IPS DF 4.7 (cell line): ENCODE results near the gene ARHGEF17.

Source experiments
- DNase-seq: peaks from one replicate; pipeline ENCODE4 v3.0.0-alpha.2; 2013; ENCODE audit warnings: low spot score; ENCODE audit errors: extremely low read depth

The ARHGEF17 gene

DNA sequence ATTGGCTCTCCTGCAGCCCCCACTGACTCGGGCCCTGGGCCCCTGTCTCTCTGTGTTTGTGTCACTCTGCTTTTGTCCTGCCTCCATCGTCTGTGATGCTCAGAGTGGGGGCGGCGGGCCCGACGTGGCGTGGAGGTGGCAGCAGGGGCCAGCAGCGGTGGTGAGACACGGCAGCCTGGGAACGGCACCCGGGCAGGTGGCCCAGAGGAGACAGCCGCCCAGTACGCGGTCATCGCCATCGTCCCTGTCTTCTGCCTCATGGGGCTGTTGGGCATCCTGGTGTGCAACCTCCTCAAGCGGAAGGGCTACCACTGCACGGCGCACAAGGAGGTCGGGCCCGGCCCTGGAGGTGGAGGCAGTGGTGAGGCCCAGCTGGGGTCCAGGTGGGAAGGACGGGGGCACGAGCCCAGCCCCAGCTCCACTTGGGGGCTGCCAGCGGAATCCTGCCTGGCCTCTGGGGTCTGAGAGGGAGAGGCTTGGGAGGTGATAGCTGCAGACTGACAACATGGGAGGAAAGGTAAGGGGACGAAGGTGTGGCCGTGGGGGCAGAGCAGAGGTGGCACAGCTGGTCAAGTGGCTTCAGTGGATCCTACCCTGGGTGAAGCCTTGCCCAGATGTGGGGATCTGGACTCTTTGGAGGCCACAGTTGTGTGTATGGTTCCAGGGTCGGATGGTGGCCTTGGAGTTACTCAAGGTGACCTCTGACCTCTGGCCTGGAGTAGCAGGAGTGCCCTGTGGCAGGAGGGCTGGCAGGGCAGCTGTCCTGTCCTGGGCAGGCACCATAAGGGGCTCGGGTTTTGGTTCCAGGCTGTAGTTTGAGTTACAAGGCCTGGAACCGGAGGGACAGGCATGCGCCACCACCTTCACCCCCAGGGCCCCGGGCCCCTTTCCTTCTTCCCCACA lies 84.3 kb downstream of the ARHGEF17 start:
- no peak for DNase-seq

DNA sequence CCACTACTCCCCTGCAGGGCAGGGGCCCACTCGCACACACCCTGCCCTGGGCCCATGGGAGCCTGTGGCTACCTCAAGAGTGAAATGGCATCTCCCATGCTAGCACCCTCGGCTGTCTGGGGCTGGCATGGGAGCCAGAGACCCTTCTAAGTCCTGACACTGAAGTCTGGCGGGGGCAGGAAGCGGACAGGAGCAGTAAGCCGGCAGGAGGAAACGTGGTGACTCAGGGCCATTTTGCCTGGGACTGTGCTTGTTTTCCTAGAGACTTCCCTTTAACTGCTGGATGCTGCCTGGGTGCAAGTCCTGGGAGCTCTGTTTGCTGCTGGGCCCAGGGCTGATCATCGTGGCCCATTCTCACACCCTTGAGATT lies 84.9 kb downstream of the ARHGEF17 start:
- DNase-seq: no peak

DNA sequence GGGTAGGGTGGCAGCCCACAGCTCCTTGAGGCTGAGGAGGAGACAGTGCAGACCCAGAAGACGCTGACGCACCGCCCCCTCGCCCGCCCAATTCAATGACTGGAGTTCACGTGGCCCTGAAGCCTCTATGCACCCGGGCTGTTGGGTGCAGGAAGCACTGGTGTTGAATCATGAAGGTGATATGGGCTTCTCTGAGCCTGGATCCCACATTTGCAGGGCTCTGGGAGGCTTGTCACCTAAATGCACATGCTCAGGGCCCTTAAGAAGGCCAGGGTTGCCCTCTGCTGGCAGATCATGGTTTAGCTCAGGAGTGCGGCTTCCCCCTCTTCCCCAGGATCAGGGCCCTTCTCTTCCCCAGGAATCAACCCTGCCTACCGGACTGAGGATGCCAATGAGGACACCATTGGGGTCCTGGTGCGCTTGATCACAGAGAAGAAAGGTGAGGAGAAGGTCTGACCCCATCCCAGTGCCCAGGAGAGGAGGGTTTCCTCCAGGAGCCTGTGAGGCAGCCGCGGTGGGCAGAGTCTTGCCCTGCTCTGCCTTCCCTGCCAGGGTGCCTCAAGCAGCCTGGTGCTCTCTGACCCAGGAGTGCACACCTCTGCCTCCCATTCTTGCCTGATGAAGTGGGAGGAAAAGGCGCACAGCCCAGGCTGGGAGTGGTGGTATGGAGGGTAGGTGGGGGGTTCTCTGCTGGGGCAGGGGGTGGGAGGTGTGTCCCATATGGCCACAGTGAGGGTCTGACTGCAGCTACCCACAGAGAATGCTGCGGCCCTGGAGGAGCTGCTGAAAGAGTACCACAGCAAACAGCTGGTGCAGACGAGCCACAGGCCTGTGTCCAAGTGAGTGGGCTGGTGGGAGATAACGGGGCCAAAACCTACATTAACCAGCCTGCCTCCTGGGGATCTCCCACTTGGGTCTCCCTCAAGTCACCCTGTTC lies 85.7 kb downstream of the ARHGEF17 start:
- DNase-seq: peak; percentile 58

DNA sequence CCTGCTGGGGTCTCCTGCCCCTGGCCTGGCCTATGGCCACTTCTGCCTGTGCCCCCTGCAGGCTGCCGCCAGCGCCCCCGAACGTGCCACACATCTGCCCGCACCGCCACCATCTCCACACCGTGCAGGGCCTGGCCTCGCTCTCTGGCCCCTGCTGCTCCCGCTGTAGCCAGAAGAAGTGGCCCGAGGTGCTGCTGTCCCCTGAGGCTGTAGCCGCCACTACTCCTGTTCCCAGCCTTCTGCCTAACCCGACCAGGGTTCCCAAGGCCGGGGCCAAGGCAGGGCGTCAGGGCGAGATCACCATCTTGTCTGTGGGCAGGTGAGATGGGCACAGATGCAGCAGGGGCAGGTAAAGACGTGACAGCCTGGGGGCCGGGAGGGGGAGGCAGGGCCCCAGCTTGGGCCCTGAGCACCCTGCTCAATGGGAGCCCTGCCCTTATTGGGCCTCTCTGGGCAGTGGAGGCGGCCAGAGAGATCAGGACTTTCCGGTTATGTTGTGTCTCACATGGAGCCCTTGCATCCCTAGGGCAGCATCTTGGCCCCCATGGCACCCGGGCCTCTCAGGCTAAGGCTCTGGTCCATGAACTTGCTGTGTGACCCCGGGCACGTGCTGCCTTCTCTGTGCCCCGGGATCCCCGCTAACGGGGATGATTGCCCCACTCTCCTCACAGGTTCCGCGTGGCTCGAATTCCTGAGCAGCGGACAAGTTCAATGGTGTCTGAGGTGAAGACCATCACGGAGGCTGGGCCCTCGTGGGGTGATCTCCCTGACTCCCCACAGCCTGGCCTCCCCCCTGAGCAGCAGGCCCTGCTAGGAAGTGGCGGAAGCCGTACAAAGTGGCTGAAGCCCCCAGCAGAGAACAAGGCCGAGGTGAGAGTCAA lies 86.6 kb downstream of the ARHGEF17 start:
- DNase-seq: no peak

DNA sequence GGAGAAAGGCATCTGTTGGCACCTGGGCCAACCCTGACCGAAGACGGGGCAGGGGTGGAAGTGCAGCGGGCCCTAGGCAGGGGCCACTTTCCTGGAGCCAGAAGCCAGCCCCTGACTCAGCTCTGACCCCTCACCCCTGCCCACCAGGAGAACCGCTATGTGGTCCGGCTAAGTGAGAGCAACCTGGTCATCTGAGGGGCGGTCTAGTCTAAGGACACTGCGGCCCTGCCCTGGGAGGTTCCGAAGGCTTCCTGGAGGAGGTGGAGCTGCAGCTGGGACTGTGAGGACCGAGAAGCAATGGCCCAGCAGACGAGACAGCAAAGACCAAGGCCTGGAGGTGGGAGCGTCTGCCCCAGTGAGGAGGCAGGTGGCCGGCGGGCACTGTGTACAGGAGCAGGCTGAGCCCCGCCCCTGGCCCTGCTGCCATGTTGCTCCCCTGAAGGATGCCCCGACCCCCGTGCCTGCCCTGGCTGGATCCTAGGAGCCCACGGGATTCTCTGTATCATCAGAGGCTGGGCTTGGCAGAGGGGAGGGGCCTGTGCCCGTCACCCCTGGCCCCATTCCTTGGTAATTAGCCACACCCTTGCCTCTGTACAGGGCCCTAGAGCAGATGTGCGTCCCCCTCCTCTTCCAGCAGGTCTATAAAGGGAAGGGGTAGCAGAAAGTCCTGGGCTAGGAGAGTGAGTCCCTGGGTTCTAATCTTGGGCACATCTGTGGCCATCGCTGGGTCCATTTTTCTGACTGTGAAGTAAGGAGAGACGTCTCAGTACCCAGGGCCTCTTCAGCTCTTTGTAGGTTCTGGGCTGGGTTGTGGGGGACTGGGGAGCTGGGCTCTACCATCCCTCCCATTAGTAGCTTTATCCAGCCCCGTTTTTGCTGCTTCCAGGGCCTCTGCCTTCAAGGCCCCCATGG lies 87.5 kb downstream of the ARHGEF17 start:
- DNase-seq: no peak

DNA sequence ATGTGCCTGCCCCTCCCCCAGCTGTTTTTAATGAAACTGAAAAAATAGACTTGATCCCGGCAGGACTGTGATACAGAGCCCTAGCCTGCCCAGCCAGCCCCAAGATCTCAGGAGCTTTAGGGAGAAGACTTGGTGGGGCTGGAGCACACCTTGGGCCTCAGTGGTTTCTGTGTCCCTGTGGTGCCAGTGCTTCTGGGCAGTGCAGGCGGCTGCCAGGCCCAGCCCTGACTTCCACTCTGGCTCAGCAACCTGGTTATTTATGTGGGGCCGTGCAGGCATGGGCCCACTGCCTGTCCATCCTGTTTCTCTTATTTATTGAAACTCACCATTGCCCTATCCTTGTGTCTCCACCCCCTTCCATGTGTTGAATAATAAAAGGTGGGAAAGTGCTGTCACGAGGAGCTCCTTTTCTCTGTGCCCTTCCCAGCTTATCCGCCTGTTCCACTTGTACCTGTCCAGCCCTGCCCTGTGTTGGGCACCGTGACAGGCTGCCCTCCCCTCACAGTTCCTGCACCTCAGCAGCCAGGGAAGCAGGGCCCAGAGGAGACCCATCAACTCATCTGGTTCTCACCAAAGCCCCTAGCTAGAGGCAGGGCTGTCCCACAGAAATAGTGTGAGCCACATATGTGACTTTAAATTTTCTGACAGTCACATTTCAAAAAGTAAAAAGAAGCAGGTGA lies 88.3 kb downstream of the ARHGEF17 start:
- DNase-seq: no peak

DNA sequence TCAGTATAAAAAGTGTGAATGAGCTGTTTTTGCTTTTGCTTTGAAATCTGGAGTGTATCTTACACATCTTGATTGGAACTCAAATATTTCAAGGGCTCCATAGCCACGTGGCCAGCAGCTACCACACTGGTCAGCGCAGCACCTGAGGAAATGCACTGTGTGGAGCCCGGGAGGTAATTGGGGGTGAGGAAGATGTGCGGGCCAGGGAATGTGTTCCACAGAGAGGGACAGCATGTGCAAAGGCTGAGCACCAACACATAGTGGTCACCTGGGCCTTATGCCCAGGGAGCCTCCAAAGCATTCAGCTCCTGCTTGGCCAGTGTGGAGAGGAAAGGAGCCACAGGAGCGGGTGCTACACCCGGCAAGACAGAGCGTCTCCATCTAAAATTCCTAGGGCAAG lies 88.9 kb downstream of the ARHGEF17 start:
- no peak for DNase-seq

DNA sequence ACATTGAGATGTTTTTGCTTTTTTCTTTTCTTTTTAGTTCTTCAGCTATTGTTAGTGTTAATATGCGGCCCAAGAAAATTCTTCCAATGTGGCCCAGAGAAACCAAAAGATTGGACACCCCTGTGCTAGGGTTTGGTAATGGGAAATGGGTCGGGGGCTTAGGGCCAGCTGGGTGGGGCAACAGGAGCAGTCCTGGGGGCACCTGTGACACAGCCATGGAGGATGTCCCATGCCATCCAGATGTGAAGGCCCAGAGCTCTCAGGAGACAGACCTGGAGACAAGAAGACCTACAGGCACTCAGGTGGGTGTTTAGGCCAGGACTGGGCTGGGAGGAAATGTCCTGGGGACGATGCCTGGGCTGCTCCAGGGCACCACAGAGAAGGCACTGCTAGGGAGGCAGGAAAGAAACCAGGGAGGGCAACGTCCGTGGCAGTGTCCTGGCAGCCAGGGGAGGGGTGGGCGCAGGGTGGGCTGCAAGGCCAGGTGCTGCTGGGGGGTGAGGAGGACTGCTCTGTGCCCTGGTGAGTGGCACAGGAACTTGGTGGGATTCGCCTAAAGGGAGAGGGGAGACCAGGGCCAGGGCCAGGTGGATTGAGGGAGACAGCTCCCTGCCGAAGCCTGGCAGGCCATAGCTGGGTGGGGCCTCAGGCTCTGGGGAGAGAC lies 89.5 kb downstream of the ARHGEF17 start:
- no peak for DNase-seq

DNA sequence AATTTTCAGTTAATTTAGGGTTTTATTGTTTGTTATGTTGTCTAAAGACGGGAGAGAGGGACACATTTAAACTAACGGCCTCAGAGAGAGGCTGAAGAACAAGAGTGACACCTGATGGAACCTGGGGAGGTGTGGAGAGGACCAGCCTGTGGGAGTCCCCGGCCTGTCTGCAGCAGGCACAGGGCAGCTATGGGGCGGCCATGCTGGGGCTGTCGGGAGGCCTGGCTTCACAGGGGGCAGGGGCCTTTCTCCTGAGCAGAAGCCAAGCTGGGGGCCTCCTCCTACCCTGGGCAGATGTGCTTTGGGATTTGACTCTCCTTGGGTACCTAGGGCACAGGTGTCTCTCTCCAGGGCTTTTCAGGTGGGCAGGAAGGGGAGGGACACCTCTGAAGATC lies 90.1 kb downstream of the ARHGEF17 start:
- no peak for DNase-seq

DNA sequence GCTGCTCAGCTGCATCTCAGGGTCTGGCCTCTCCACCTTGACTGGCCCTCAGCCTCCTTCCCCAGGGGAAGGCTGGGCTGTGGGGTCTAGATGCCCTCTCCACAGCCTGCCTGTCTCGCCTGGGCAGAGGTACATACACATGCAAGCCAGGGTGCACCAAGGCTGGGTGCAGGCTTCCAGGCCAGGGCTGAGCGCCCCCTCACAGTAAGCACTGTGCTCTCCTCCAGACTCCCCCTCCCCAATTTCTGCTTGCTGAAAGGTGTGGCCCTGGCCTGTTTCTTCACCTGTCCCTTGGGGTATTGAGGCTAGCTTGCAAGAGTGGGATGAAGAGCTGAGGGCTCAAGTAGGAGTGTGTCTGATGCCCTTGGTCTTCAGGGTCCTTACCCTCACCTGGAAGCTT lies 90.6 kb downstream of the ARHGEF17 start:
- DNase-seq: no peak

DNA sequence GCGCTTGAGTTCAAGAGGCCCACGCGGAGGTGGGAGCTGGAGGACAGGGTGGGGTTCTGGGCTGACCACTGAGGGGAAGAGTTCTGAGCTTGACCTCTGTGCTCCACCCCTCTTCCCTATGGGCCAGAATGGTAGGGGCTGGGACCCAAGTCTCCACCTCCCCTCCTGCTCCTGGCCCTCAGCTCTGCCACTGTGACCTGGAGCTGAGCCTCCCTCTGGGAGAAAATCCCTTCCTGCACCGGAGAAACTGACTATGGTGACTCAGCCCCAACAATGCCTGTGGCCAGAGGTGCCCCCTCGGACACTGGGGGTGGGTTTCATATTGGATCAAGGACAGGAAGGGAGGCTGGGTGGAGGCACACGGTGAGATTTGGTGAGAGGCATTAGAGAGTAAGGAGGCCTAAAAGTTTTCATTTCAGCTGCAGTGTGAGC lies 91.1 kb downstream of the ARHGEF17 start:
- DNase-seq: no peak

DNA sequence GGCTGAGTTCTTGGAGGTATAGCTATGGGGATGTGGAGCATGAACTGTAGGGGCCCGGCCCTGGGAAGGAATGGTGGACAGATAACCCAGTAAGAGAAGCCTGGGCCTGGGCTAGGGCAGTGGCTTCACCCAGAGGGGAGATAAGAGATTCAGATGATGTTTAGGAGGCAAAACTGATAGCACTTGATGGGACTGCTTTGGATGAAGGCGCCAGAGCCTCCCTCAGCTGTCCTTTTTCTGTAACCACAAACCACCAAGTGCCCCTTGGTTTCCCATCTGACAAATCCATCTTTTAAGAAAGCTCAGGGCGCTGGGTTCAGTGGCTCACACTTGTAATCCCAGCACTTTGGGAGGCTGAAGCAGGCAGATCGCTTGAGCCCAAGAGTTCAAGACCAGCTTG lies 91.6 kb downstream of the ARHGEF17 start:
- DNase-seq: no peak

DNA sequence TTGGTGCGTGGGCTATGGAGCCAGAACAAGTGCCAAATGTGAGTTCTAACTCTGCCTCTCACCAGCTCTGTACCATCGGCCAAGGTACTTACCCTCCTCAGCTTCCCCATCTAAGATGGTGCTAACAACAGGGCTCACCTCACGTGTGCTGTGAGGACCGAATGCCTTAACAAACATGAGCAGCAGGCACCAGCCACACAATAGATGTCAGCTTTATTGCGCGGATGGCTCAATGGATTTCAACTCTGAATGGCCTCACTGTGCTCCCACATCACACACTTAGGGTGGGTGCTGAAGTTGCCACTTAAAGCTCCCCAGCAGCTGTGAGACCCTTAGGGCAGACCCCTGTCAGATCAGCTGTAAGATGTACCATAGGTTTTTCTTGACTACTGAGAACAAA lies 92.2 kb downstream of the ARHGEF17 start:
- no peak for DNase-seq

DNA sequence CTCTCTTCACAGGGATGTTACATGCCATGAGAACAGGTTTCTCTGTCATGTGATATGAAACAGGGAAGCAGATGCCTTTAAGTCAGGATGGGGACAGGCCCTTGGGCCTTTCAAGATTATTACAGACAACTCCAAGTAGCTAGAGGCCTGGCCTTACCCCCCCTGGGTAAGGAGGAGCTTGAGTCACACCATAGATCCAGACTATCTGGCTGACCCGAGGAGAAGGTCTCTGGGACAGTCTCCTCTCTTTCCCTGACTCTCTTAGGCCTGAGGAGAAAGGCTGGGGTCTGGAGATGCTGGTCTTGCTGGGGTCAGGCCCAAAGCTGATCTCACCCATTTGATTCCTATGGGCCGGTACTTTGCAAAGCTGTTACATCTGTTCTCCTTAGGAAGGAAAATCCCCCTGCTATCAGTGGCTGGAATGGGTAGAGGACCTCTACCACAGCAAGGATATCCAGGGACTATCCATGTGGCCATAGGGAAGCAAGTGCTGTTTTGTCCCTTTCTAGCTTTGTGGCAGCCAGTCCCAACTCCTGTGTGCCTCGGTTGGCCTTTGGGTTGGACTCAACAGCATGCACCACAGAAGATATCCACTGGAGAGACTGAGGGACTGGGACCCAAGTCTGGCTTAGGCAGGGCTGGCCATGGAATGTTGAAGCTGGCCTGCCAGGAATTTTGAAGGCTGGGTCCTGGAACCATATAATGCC lies 93.3 kb downstream of the ARHGEF17 start:
- no peak for DNase-seq

DNA sequence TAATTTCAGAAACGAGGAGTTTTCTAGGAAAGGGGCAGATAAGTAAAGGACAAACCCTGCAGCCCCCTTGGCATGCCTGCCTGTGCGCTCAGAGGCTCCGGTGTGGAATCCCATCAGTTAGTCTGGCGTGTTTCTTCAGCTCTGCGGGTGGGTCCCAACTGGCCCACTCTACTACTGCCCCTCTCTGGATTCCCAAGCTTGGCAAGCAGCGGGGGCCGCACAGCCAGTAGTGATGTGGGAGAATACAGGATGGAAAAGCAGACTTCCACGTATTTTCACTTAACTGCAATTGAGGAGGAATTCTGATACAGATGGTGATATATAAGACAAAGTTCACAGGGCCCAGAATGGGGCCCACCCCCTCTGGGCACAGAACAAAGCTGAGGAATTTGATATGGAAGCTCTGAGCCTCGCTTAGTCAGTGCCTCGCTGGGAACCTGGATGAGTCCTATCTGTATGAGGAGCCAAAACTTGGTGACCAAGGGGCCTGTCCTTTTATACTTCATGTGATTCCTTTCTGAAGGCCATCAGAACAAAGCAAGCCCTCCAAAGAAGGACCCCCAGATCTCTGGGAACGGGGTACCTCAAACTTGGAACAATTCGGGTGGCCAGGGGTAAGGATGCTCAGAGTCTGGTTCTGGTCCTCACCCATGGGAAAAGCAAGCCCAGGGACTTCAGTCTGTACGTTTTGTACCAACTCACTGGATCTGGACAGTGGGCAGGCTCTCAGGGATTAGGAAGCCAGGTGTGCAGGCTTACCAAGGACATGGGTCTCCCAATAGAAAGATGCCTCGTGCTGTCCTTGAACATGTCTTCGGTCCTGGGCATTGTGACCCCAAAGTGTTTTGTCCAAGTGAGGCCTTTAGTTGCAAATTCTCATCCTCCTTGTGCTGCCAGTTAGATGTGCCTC lies 94.1 kb downstream of the ARHGEF17 start:
- no peak for DNase-seq

DNA sequence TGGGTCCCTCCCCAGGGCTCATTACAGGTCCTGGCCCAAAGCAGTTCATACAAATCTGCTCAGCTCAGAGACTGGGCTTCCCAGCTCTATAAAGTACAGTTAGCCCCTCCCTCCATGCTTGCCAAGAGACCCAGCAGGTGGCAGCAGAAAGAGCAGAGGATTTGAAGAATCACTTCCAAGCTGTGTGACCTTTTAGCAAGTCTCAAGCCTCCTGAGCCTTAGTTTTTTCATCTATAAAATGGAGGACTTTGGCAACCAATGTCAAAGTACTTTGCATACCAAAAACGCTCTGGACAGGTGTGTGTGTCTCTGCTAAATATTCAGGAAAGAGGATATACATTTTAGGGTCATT lies 94.7 kb downstream of the ARHGEF17 start:
- no peak for DNase-seq

DNA sequence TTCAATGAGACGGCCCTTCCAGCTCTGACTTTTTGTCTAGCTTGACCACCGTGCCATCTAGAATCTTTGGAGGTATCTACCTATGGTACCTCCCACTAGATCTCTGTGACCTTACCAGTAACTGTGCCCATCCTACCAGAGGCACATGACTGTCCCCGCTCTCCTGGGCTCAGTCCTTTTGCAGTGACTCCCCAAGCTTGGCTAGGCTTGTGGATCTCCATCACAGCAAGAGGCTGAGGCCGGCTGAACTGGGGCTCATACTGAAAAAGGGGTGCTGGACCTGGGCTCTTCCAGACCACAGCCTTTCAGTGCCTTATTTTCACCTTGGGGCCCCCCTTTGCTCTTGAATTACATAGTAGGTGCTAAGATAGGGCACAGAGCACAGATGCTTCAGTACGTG lies 95.5 kb downstream of the ARHGEF17 start:
- DNase-seq: no peak

DNA sequence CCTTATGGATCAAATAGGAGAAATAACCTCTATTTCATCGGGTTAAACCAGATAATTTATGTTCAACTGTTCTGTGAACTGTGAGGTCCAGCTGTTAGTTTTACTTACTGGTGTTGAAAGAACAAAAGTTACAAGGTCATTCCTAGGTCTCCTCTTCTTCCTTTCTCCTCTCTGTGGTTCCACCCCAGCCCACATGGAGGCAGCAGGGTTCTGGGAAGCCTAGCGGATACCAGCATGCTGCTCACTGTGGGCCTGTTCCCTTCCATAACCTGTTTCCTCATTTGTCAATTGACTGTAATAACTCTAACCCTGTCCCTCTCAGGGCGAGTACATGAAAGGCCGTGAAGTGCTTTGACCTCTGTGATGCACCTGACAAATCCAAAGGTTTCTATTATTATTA lies 96.0 kb downstream of the ARHGEF17 start:
- peak; percentile 22 for DNase-seq
